Measurements from ENCODE around the gene MYO3B. TPM values are rescaled to one million over a fixed set of nuclear protein-coding genes. Genes with fewer than 3 reads are reported as not detected.

The MYO3B gene
- total and polyA plus RNA-seq, 2 donors (not counting 3 experiments of a cell fraction or from before 2014, with no cell fraction given), result 0.03 TPM; not detected in 1

- DNase-seq (ENCODE audit: low read depth, low spot score), result no peak
- Histone ChIP-seq H3K9ac (replicated peaks; ENCODE audit: extremely low read depth, insufficient read depth, low read length) (no peak overlapping the region), H3K4me3 (replicated peaks in 1 of 3; ENCODE audit: insufficient read depth in 1 of 3, low read depth in 1 of 3, low read length in 3 of 3) (no peak overlapping the region), H4K20me1 (replicated peaks; ENCODE audit: control insufficient read depth, extremely low read depth, insufficient read depth, low read length) (no peaks in the 10 kb centered on the region), H3K9me1 (replicated peaks; ENCODE audit: control insufficient read depth, extremely low read depth, insufficient read depth, low read length) (no peaks in the 10 kb centered on the region), H3K79me2 (ENCODE audit: control insufficient read depth, insufficient read depth, low read length) (no peaks in the 10 kb centered on the region), H3K4me2 (ENCODE audit: insufficient read depth, low read length) (no peak overlapping the region), H3K27me3 (ENCODE audit: control insufficient read depth in 2 of 2, insufficient read depth in 2 of 2, low read length in 2 of 2) (peaks cover 5 to 9% of the 10 kb centered on the region in 2 experiments), H3K36me3 (ENCODE audit: control insufficient read depth in 2 of 2, extremely low read depth in 1 of 2, insufficient read depth in 2 of 2, low read length in 2 of 2) (no peaks in the 10 kb centered on the region), H3K9me3 (replicated peaks; ENCODE audit: control insufficient read depth, insufficient read depth, low read length) (no peaks in the 10 kb centered on the region), H3K4me1 (ENCODE audit: control insufficient read depth, extremely low read depth, insufficient read depth, low read length) (no peaks in the 10 kb centered on the region), H2AFZ (ENCODE audit: low read depth, low read length) (no peak overlapping the region), H3K27ac (ENCODE audit: insufficient read depth, low read depth, low read length) (no peak overlapping the region)
- TF ChIP-seq GATA2 (IDR thresholded peaks at IDR 0.05; ENCODE audit: insufficient read depth, insufficient read length, low read depth, low read length) (no peak), POLR2AphosphoS5 (IDR thresholded peaks at IDR 0.05; ENCODE audit: insufficient read depth, low read depth, low read length) (no peak), JUN (IDR thresholded peaks at IDR 0.05; ENCODE audit: borderline replicate concordance, insufficient read depth, insufficient read length, low read depth) (no peak), EZH2 (IDR thresholded peaks at IDR 0.05; ENCODE audit: borderline replicate concordance, low read depth, low read length, severe bottlenecking) (no peak)
- intact Hi-C loops (cut with micrococcal nuclease), result no loop called here
- ChIA-PET POLR2A (no interaction called here), CTCF (no interaction called here)
- FAIRE-seq, result no peak
- no TSS peak for BruUV-seq (replicated peaks)
- dilution Hi-C loops (cut with MboI; ENCODE audit: extremely low pct_ligation_motif_present, low sequenced_read_pairs), result no loop called here
Observed at GRCh38 chr2:170562928-170563327, 385.0 kb downstream of the MYO3B start.

GRCh38 chr2:170563401-170563800, 385.5 kb downstream of the MYO3B start:
- ChIA-PET CTCF (no interaction called here), POLR2A (no interaction called here)
- no peaks in the 10 kb centered on the region for H4K20me1 ChIP-seq (replicated peaks; ENCODE audit: control insufficient read depth, extremely low read depth, insufficient read depth, low read length)
- no peak for FAIRE-seq
- no peak for TF ChIP-seq GATA2 (IDR thresholded peaks at IDR 0.05; ENCODE audit: insufficient read depth, insufficient read length, low read depth, low read length)
- no peak for TF ChIP-seq POLR2A (IDR thresholded peaks at IDR 0.05; ENCODE audit: low read depth, low read length)
- no peak for TF ChIP-seq MYC (IDR thresholded peaks at IDR 0.05; ENCODE audit: low read depth, low read length)
- TF ChIP-seq JUN (IDR thresholded peaks at IDR 0.05; ENCODE audit: borderline replicate concordance, insufficient read depth, insufficient read length, low read depth), result no peak
- TF ChIP-seq POLR2AphosphoS5 (IDR thresholded peaks at IDR 0.05; ENCODE audit: insufficient read depth, low read depth, low read length), result no peak
- TF ChIP-seq, protein P1, sequence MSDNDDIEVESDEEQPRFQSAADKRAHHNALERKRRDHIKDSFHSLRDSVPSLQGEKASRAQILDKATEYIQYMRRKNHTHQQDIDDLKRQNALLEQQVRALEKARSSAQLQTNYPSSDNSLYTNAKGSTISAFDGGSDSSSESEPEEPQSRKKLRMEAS (IDR thresholded peaks at IDR 0.05; ENCODE audit: insufficient read depth, insufficient read length), result no peak
- no peak for TF ChIP-seq EZH2 (IDR thresholded peaks at IDR 0.05; ENCODE audit: borderline replicate concordance, low read depth, low read length, severe bottlenecking)
- TF ChIP-seq, protein P2, sequence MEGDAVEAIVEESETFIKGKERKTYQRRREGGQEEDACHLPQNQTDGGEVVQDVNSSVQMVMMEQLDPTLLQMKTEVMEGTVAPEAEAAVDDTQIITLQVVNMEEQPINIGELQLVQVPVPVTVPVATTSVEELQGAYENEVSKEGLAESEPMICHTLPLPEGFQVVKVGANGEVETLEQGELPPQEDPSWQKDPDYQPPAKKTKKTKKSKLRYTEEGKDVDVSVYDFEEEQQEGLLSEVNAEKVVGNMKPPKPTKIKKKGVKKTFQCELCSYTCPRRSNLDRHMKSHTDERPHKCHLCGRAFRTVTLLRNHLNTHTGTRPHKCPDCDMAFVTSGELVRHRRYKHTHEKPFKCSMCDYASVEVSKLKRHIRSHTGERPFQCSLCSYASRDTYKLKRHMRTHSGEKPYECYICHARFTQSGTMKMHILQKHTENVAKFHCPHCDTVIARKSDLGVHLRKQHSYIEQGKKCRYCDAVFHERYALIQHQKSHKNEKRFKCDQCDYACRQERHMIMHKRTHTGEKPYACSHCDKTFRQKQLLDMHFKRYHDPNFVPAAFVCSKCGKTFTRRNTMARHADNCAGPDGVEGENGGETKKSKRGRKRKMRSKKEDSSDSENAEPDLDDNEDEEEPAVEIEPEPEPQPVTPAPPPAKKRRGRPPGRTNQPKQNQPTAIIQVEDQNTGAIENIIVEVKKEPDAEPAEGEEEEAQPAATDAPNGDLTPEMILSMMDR (IDR thresholded peaks at IDR 0.05; ENCODE audit: extremely low read depth in 1 of 2, insufficient read depth in 1 of 2, low read depth in 1 of 2, low read length in 2 of 2), result no peak
- TF ChIP-seq FOS (IDR thresholded peaks at IDR 0.05; ENCODE audit: borderline replicate concordance, insufficient read depth, low read length), result no peak
- H3K36me3 ChIP-seq (ENCODE audit: control insufficient read depth in 2 of 2, extremely low read depth in 1 of 2, insufficient read depth in 2 of 2, low read length in 2 of 2), result no peaks in the 10 kb centered on the region
- no peaks in the 10 kb centered on the region for H3K79me2 ChIP-seq (ENCODE audit: control insufficient read depth, insufficient read depth, low read length)
- H3K4me1 ChIP-seq (ENCODE audit: control insufficient read depth, extremely low read depth, insufficient read depth, low read length), result no peaks in the 10 kb centered on the region
- H3K4me2 ChIP-seq (ENCODE audit: insufficient read depth, low read length), result no peak overlapping the region
- no peak overlapping the region for H2AFZ ChIP-seq (ENCODE audit: low read depth, low read length)
- dilution Hi-C loops (cut with MboI; ENCODE audit: extremely low pct_ligation_motif_present, low sequenced_read_pairs), result no loop called here
- intact Hi-C loops (cut with micrococcal nuclease), result no loop called here
- no peaks in the 10 kb centered on the region for H3K9me3 ChIP-seq (replicated peaks; ENCODE audit: control insufficient read depth, insufficient read depth, low read length)
- H3K4me3 ChIP-seq (replicated peaks in 1 of 3; ENCODE audit: insufficient read depth in 1 of 3, low read depth in 1 of 3, low read length in 3 of 3), result no peak overlapping the region
- no peaks in the 10 kb centered on the region for H3K9me1 ChIP-seq (replicated peaks; ENCODE audit: control insufficient read depth, extremely low read depth, insufficient read depth, low read length)
- H3K27me3 ChIP-seq (ENCODE audit: control insufficient read depth in 2 of 2, insufficient read depth in 2 of 2, low read length in 2 of 2), result peaks cover 5 to 10% of the 10 kb centered on the region in 2 experiments
- H3K27ac ChIP-seq (ENCODE audit: insufficient read depth, low read depth, low read length), result no peak overlapping the region
- BruUV-seq (replicated peaks), result no TSS peak
- no peak overlapping the region for H3K9ac ChIP-seq (replicated peaks; ENCODE audit: extremely low read depth, insufficient read depth, low read length)
- DNase-seq (ENCODE audit: low read depth, low spot score), result no peak
